ENCODE measurements around the gene KCNMB1.

KCNMB1 gene

DNA sequence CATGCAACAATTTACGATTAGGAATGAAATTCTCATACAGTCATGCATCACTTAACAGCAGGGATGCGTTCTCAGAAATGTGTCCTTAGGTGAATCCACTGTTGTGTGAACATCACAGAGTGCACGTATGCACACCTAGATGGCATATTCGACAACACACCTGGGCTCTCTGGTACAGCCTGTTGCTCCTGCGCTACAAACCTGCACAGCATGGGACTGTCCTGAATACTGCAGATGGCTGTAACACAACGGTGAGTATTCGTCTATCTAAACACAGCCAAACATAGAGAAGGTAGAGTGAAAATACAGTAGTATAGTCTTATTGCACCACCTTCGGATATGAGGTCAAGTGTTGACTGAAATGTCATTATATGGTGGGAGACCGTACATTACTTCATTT lies 47.6 kb downstream of the KCNMB1 start:
- DNase-seq (ENCODE audit: low read depth) = no peak

- no peak for DNase-seq (ENCODE audit: low read depth)
These were observed 49.4 kb downstream of the KCNMB1 start for GRCh38 chr5:170339780-170340167.

DNA sequence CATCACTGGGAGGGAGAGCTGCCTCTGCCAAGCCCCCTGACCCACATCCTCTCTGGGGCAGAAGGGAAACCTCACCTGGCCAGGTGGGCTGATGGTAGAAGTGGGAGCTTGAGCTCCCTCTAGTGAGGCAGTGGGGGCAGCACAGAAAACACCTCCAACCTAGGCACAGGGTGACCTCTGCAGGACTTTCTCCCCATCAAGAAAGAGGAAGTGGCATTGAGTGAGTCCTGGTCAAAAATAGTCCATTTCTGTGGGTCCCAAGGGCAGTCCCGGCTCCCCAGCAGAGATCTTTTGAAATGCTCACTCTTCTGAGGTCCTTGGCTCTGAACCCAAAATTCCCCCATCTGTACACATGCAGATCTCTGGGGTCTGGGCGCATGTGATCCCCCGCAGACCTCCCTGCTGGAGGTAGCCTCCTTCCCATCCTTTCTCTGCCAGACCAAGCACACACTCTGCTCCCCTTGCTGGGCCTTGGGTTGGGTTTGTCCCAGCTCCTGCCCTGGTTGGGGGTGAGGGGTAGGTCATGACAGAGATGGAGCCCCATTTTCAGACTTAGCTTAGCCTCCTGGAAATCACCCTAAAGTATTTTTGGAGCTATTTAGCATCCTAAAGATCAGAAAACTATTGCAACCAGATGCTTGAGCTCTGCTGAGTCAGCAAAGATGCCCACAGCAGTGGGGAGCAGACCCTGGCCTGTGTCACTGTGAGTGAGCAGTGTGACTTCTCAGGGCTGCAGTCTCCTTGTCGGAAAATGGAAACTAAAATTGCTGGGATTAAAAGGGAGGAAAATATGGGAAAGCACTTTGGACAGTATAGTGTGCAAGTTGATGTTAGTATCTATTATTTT lies 50.0 kb downstream of the KCNMB1 start:
- no peak for DNase-seq (ENCODE audit: low read depth)

DNA sequence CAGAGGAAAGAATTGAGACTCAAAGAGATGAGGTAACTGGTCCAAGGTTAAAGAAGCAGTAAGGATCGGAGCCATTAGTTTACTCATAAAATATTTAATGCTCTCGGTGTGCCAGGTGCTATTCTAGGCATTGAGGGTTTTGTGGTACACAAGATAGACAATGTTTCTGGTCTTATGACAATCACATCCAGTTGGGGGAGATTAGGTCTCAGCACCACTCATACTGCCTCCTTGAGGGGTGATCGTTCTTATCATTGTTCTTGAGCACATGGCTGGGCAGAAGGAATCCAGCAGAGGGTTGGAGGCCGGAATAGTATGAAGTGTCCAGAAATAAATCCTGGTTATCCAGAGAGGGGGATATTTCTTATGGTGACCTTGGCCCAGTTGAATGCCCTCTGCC lies 50.9 kb downstream of the KCNMB1 start:
- DNase-seq (ENCODE audit: low read depth) = no peak

DNA sequence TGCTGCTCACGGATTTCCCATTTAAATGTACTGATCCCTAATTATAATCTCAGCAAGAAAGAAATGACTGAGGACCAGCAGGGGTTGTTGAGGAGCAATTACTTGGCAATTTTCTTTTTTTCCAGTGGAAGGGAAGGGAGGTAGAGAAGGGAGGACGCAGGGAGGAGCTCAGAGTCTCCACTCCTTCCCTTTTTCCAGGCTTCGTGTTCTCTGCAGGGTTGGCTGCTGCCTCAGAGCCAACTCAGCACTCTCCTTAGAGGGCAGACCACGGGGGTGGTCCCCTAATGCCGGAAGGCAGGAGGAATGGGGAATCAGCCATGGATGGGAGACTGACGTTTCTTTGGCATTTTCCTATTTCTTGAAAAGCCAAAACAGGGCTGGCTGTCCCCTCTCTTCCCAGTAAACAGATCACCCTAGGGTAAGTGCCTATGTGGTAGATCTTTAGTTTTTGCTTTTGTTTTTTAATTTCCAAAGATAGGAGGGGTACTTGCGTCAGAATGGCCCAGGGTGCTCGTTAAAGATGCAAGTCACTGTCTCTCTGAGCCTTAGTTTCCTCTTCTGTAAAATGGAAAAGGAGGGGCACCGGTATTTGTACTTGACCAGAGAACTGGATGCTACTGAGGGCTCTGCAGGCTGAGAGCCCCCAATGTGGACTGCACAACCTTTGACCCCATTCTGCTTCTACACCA lies 52.0 kb downstream of the KCNMB1 start:
- no peak for DNase-seq (ENCODE audit: low read depth)

DNA sequence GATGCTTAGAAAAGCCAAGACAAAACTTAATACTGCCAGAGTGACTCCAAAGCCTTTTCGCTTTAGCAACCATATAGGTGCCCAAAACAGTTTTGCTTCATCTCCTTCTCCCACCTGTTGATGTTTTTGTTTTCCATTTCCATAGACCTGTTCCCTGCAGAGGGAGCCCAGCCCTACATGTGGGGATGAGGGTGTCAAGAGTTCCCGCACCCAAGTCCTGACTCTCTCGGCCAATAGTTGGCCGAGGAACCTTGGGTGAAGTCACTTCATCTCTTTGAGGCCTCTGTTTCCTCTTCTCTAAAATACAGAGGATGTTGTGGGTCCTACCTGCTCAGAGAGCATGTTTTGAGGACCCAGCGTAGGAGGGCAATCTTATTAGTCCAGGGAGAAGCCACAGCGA lies 53.1 kb downstream of the KCNMB1 start:
- no peak for DNase-seq (ENCODE audit: low read depth)

- no peak for DNase-seq (ENCODE audit: low read depth)
These were observed 54.5 kb downstream of the KCNMB1 start for GRCh38 chr5:170334626-170335025.

GRCh38 chr5:170333161-170333910 lies 55.8 kb downstream of the KCNMB1 start:
- no peak for DNase-seq (ENCODE audit: low read depth)

DNA sequence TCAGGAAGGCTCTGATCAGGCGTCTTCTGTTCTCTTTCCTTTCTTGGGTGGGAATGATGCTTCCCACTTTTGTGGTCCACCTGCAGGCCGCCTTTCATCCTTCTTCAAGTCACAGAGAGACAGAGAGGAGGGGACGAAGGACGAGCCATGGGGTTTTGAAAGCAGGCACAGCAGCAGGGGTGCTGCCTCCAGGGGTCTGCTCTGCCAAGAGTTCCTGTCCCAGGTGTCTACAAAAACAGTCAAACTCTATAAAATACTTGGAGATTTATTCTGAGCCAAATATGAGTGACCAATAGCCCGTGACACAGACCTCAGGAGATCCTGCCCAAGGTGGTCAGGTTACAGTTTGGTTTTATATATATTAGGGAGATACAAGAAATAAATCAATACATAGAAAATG lies 57.1 kb downstream of the KCNMB1 start:
- no peak for DNase-seq (ENCODE audit: low read depth)

DNA sequence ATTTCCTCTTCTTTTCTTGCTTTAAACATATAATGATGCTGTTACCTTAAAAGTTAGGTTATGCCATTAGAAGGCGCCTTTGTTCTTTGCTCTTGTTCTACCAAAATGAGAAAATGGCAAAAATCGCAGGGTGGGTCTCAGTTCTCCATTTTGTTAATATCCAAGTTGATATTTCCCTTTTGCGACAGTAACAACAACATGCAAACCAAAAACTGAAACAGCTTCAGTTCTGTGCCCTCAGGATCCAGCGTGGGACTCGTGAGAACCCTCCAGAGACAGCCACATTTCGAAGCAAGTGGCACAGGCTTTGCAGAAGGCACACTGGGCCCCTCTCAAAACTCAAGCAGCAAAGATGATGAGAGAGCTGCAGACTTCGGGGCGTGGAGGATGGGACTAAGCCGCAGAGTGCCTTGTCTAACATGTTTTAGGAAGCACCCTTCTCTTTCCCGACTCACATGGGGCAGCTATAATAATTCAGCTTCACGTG lies 58.6 kb downstream of the KCNMB1 start:
- DNase-seq (ENCODE audit: low read depth) = no peak

- DNase-seq (ENCODE audit: low read depth) = no peak
These were observed 59.6 kb downstream of the KCNMB1 start for GRCh38 chr5:170329524-170329923.

DNA sequence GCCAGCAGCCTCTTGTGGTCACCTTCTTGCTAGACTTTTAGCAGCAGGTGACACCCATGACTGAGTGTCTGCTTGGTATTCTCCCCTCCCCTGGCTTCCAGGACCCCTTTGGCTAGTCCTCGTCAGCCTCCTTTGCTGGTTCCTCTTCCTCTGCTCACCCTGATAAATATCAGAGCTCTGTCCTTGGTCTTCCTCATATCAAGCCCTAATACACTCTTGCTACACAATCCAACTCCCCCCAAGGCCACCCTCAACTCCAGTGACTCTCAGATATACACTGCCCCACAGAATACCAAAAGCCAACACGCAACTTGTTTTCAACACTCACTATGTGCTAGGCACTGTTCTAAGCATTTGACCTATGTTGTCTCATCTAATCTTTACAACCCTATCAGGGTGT lies 61.3 kb downstream of the KCNMB1 start:
- DNase-seq (ENCODE audit: low read depth) = no peak

DNA sequence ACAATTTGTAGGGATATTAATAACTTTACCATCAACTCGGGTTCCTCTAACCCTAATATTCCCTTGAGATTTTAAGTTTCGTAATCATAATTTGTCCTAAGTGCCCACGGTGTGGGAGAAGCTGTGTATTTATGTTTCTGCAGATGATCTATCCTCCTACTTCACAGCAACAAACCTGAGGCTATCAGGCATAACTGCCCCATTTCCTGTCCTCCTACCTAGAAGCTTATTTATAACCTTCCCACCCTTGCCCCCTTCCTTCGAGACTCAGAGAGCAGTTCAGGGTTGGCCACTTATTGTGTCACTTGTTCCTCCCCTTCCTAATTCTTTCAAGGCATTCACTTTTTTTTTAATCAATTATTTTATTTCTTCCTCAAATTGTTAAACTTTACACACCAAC lies 62.0 kb downstream of the KCNMB1 start:
- no peak for DNase-seq (ENCODE audit: low read depth)

Data from non-pigmented ciliary epithelial cell (primary cell).